Testis (tissue), 2 donors: Measurements from ENCODE around the gene TLCD2.

Experiments
- POLR2A ChIP-seq: fragments of 450-650 bp; IDR thresholded peaks from one replicate; pipeline ENCODE4 v1.6.1; 2017; ENCODE audit warnings: antibody characterized with exemption, mild to moderate bottlenecking, moderate library complexity
- TF ChIP-seq, protein P1 (sequence below), 3 experiments: fragments of 450-650 bp in 2 of 3; fragments of 200-600 bp in 1 of 3; sonication (generic) in 1 of 3; IDR thresholded peaks; one replicate each; pipeline ENCODE4 v1.5.1; 2016 to 2019; ENCODE audit warnings: antibody characterized with exemption in 3 of 3, mild to moderate bottlenecking in 2 of 3, moderate library complexity in 1 of 3

DNA sequence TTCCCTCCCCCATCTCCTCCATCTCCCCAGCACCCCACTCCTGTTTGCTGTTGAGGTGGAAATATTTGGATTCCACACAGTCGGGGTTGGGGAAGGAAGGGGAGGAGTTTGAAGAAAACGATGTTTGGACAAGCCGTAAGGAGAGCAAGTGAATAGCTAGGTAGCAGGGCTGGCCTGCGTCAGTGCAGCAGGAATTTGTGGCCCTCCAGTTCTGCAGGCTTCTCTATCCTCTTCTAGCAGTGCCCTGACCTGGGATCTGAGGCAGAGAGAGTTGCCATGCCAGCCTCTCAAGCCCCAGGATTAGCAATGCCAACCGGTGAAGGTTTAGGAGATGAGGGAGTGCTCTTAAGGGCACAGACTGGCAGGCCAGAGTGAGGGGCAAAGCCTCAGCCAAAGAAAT is 12.5 kb downstream of the TLCD2 start:
- TF ChIP-seq, protein P1, sequence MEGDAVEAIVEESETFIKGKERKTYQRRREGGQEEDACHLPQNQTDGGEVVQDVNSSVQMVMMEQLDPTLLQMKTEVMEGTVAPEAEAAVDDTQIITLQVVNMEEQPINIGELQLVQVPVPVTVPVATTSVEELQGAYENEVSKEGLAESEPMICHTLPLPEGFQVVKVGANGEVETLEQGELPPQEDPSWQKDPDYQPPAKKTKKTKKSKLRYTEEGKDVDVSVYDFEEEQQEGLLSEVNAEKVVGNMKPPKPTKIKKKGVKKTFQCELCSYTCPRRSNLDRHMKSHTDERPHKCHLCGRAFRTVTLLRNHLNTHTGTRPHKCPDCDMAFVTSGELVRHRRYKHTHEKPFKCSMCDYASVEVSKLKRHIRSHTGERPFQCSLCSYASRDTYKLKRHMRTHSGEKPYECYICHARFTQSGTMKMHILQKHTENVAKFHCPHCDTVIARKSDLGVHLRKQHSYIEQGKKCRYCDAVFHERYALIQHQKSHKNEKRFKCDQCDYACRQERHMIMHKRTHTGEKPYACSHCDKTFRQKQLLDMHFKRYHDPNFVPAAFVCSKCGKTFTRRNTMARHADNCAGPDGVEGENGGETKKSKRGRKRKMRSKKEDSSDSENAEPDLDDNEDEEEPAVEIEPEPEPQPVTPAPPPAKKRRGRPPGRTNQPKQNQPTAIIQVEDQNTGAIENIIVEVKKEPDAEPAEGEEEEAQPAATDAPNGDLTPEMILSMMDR (IDR thresholded peaks at IDR 0.05): no peak
- no peak for TF ChIP-seq POLR2A
